ENCODE measurements around the gene DYNC2H1.

DNA sequence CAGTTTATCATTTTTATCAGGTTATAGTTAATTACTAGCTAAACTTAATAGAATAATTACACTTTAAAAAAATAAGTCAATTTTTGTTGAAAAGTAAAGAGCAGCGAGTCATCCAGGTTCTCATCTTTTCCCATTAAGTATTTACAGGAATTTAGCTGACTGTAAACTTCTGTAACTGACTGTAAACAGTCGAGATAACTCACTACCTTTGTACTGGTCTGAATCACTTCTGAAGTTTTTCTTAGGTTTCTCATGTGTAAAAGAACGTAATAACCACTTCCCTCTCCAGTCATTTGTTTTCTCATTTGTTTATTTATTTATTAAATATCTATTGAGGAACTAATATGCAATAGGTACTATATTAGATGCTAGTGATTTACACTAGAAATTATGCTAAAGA lies 270.8 kb downstream of the DYNC2H1 start:
- TF ChIP-seq, protein P1, sequence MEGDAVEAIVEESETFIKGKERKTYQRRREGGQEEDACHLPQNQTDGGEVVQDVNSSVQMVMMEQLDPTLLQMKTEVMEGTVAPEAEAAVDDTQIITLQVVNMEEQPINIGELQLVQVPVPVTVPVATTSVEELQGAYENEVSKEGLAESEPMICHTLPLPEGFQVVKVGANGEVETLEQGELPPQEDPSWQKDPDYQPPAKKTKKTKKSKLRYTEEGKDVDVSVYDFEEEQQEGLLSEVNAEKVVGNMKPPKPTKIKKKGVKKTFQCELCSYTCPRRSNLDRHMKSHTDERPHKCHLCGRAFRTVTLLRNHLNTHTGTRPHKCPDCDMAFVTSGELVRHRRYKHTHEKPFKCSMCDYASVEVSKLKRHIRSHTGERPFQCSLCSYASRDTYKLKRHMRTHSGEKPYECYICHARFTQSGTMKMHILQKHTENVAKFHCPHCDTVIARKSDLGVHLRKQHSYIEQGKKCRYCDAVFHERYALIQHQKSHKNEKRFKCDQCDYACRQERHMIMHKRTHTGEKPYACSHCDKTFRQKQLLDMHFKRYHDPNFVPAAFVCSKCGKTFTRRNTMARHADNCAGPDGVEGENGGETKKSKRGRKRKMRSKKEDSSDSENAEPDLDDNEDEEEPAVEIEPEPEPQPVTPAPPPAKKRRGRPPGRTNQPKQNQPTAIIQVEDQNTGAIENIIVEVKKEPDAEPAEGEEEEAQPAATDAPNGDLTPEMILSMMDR (tag by site-specific recombination; IDR thresholded peaks at IDR 0.05): no peak
- TF ChIP-seq ZNF658 (tag by site-specific recombination; IDR thresholded peaks at IDR 0.05): no peak
- TF ChIP-seq ZNF221 (tag by site-specific recombination; IDR thresholded peaks at IDR 0.05; ENCODE audit: borderline replicate concordance): no peak
